ENCODE data around the gene CTNNA2.
"Not testable (repeated sequence)": the region's sequence is repeated elsewhere in the genome, so short reads cannot be mapped to it uniquely, and the experiment has no call there.

The CTNNA2 gene

GRCh38 chr2:80185091-80185490 is 672.2 kb downstream of the CTNNA2 start:
- DNase-seq (ENCODE audit: low read depth in 1 of 2, low spot score in 1 of 2): no peak

GRCh38 chr2:80186262-80186661 is 673.4 kb downstream of the CTNNA2 start:
- DNase-seq (ENCODE audit: low read depth in 1 of 2, low spot score in 1 of 2): no peak

GRCh38 chr2:80187156-80187555 is 674.3 kb downstream of the CTNNA2 start:
- DNase-seq (ENCODE audit: low read depth in 1 of 2, low spot score in 1 of 2): no peak

GRCh38 chr2:80190166-80190565 is 677.3 kb downstream of the CTNNA2 start:
- DNase-seq (ENCODE audit: low read depth in 1 of 2, low spot score in 1 of 2): no peak

- DNase-seq (ENCODE audit: low read depth in 1 of 2, low spot score in 1 of 2): no peak
Observed at GRCh38 chr2:80193566-80193965, 680.7 kb downstream of the CTNNA2 start.

GRCh38 chr2:80195034-80195433 is 682.2 kb downstream of the CTNNA2 start:
- DNase-seq (ENCODE audit: low read depth in 1 of 2, low spot score in 1 of 2): no peak

- no peak for DNase-seq (ENCODE audit: low read depth in 1 of 2, low spot score in 1 of 2)
Observed at GRCh38 chr2:80198042-80198441, 685.2 kb downstream of the CTNNA2 start.

GRCh38 chr2:80199504-80199903 is 686.7 kb downstream of the CTNNA2 start:
- no peak for DNase-seq (ENCODE audit: low read depth in 1 of 2, low spot score in 1 of 2)

GRCh38 chr2:80203929-80204328 is 691.1 kb downstream of the CTNNA2 start:
- DNase-seq (ENCODE audit: low read depth in 1 of 2, low spot score in 1 of 2): not testable (repeated sequence)

- no peak for DNase-seq (ENCODE audit: low read depth in 1 of 2, low spot score in 1 of 2)
Observed at GRCh38 chr2:80205498-80205897, 692.6 kb downstream of the CTNNA2 start.

- no peak for DNase-seq (ENCODE audit: low read depth in 1 of 2, low spot score in 1 of 2)
Observed at GRCh38 chr2:80209458-80209857, 696.6 kb downstream of the CTNNA2 start.

- DNase-seq (ENCODE audit: low read depth in 1 of 2, low spot score in 1 of 2): no peak
Observed at GRCh38 chr2:80217446-80217845, 704.6 kb downstream of the CTNNA2 start.

GRCh38 chr2:80222644-80223043 is 709.8 kb downstream of the CTNNA2 start:
- DNase-seq (ENCODE audit: low read depth in 1 of 2, low spot score in 1 of 2): no peak

GRCh38 chr2:80231421-80231820 is 718.6 kb downstream of the CTNNA2 start:
- DNase-seq (ENCODE audit: low read depth in 1 of 2, low spot score in 1 of 2): no peak

- DNase-seq (ENCODE audit: low read depth in 1 of 2, low spot score in 1 of 2): no peak
Observed at GRCh38 chr2:80233333-80233732, 720.5 kb downstream of the CTNNA2 start.

- peak in 1 of 2 donors; percentile 1 for DNase-seq (ENCODE audit: low read depth in 1 of 2, low spot score in 1 of 2)
Observed at GRCh38 chr2:80238692-80239469, 726.0 kb downstream of the CTNNA2 start.

- DNase-seq (ENCODE audit: low read depth in 1 of 2, low spot score in 1 of 2): no peak
Observed at GRCh38 chr2:80242355-80242910, 729.6 kb downstream of the CTNNA2 start.

- DNase-seq (ENCODE audit: low read depth in 1 of 2, low spot score in 1 of 2): no peak
Observed at GRCh38 chr2:80244905-80245584, 732.2 kb downstream of the CTNNA2 start.

GRCh38 chr2:80246534-80246933 is 733.7 kb downstream of the CTNNA2 start:
- no peak for DNase-seq (ENCODE audit: low read depth in 1 of 2, low spot score in 1 of 2)

- DNase-seq (ENCODE audit: low read depth in 1 of 2, low spot score in 1 of 2): no peak
Observed at GRCh38 chr2:80247339-80247738, 734.5 kb downstream of the CTNNA2 start.

GRCh38 chr2:80248146-80248545 is 735.3 kb downstream of the CTNNA2 start:
- DNase-seq (ENCODE audit: low read depth in 1 of 2, low spot score in 1 of 2): no peak

GRCh38 chr2:80252294-80252986 is 739.6 kb downstream of the CTNNA2 start:
- DNase-seq (ENCODE audit: low read depth in 1 of 2, low spot score in 1 of 2): no peak
